ENCODE results near the gene MED13L.

Gene MED13L

DNA sequence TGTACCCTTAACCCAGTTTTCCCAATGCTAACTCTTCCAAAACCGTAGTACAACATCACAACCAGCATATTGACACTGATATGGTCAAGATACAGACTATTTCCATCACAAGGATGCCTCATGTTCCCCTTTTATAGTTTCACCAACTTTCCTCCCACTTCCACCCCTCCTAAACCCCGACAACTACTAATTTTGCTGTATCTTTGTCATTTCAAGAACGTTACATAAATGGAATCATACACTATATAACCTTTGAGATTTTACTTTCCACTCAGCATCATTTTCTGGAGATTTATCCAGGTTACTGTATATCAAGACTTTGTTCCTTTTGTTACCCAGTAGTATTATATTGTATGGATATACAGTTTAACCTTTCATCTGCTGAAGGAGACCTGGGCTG is 88.9 kb downstream of the MED13L start:
- no peak for FAIRE-seq
- DNase-seq (ENCODE audit: insufficient read length, low spot score) = no peak

DNA sequence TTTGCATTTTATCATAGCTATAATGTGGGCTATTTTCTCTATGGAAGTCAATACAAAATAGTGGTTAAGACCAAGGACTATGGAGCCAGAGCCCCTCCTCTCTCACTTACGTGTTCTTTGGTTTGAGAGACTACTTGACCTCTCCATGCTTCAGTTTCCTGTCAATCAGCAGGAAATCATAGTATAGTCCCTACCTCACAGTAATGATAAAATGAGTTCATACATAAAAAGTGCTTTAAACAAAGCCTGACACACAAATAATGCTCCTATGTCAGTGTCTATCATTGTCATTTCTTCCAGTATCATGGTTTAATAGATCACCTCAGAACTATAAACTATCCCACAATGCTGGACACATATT is 90.4 kb downstream of the MED13L start:
- DNase-seq (ENCODE audit: insufficient read length, low spot score) (no peak), FAIRE-seq (no peak)

DNA sequence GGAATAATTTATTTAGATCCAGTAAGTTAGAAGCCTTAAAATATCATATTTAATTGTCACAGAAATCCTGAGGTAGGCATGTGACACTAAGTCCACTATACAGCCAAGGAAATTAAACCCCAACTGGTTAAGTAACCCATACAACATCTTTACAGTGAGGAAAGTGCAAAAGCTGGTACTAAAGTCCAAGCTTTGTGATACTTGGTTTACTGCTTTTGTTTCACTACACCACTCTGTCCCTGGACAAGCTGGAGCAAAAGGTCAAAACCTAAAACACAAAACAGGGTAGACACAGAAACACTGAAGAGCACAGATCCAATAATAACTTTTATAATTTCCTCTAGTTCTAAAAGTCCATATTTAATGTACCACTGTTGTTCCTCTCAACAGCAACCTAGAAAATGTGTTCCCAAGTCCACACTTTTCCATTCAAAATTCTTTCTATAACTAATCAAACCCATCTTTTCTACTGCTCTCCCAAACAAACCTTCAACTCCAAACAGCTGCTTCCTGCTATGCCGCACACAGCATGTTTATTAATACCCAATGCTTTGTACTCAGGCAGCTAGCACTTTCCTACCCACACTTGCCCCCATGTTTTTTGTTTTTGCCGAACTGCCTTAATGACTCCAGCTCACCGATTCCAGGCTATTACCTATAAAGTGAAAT is 90.9 kb downstream of the MED13L start:
- FAIRE-seq (no peak), DNase-seq (ENCODE audit: insufficient read length, low spot score) (no peak)

DNA sequence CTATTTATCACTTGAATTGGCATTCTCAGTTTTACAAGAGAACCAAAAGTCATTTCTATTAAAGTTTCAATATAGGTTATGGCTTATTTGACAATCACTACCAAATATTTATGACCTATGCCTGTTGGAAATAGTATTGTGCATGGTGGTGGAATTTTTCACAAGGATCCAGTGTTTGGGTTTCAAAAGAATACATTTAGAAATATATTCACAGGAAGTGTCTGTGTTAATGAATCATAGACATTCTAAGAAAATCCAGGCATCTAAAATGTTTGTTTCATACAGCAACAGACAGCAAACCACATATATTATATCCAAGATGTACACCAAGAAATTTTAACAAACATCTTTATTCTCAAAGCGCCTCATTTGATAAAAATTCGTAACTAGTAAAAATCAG is 92.7 kb downstream of the MED13L start:
- FAIRE-seq (no peak), DNase-seq (ENCODE audit: insufficient read length, low spot score) (no peak)

DNA sequence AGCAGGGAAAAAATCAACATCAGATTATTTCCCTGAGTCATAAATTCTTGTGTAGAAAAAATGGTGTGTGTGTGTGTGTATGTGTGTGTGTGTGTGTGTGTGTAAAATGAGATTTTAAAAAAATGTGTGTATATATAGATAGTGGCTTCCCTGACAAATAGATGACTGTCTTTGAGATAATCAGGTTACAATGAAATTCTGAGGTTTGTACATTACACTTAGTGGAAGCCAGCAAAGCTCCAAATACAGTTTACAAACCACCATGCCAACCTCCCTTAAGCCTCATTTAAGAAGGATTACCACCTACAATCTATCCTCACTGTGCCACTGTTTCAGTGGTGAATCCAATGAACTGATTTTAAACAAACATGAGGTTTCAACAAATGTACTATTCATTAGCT is 93.8 kb downstream of the MED13L start:
- no peak for DNase-seq (ENCODE audit: insufficient read length, low spot score)
- FAIRE-seq = no peak

DNA sequence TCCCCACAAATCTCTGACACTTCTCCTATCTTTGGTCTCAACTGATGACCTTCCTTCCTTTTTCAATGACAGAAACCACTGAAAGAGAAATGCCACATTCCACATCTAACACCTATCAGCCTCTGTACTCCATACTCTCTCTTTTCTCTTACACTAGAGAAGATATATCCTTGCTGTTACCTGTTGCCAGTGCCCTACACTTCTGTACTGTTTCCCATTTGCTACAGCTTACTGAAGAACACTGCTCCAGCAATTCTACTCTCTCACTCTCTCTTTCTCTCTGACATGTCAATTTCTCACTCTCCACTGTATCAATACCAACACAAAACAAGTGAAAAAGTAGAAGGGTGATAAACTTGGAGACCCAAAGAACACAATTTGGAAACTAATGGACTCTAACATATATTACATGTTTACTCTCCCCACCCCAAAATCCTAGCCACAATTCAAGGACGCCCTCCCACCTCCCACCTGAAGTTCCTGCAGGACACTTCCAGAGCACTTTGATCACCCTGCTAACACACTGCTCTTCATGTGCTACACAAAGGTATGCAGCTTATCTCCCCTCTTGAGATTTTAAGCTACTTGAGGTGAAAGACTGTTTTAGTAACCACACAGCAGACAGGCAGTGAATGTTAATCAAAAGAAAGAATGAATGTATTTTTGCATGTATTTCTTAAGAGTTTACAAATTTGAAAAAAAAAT is 95.0 kb downstream of the MED13L start:
- FAIRE-seq (no peak), DNase-seq (ENCODE audit: insufficient read length, low spot score) (no peak)

DNA sequence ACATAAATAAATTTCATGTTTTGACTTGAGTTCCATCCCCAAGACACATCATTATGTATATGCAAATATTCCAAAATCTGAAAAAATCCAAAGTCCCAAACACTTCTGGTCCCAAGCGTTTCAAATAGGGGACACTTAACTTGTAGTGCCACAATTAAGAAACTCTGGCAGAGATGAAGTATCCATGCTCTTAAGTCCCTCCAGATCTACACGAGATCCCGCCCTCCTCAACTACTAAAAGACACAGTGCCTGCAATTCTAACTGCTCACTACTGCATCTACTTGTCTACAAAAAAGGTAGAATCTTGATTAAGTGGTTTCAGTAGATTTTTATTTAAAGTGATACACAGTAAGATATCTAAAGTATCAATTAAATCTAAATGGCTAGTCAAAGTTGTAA is 97.0 kb downstream of the MED13L start:
- no peak for FAIRE-seq

DNA sequence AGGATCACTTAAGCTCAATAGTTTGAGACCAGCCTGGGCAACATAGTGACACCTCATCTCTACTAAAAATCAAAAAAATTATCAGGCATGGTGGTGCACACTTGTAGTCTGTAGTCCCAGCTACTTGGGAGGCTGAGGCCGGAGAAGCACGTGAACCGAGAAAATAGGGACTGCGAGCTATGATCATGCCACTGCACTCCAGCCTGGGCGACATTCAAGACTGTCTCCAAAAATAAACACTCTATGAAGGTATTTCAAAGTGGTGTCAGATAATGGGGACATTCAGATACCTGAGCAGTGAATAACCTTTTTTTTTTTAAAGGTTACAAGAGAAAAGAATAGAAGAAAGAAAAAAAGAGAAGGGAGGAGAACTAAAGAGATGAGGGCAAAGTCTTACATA is 98.1 kb downstream of the MED13L start:
- DNase-seq (ENCODE audit: insufficient read length, low spot score) (no peak), FAIRE-seq (no peak)

More for the DNA sequence above, 97.0 kb downstream of the MED13L start:
- DNase-seq (ENCODE audit: insufficient read length, low spot score) = no peak

DNA sequence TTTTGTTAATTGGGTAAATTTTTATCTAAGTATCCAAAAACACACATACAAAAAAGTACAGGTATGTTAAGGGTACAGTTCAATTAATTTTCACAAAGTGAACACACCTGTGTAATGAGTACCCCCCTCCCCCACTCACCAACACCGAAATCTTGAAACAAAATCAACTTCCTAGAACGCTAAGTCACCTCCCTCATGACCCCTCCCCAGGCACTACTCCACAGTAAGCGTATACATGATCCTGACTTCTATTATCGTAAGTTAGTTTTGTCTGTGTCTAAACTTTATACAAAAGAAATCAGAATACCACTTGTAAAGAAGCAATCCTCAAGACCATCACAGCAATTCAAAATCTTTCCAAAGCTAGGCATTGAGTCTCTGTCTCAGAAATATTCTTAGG is 100.5 kb downstream of the MED13L start:
- FAIRE-seq (no peak), DNase-seq (ENCODE audit: insufficient read length, low spot score) (no peak)

DNA sequence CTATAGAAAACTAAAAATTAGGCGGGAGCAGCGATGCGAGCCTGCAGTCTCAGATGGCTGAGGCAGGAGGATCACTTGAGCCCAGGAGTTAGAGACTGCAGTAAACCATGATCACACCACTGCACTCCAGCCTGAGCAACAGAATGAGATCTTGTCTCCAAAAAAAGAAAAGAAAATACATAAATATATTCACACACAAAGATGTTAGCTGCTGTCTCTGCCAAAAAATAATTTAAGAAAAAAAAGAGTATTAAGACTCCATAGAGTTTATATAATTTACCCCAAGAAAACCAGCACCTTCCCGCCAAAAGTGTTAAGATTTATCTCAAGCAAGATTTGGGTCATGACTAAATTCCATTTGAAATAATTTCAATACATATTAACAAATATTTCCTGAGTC is 102.6 kb downstream of the MED13L start:
- no peak for DNase-seq (ENCODE audit: insufficient read length, low spot score)
- FAIRE-seq = no peak

DNA sequence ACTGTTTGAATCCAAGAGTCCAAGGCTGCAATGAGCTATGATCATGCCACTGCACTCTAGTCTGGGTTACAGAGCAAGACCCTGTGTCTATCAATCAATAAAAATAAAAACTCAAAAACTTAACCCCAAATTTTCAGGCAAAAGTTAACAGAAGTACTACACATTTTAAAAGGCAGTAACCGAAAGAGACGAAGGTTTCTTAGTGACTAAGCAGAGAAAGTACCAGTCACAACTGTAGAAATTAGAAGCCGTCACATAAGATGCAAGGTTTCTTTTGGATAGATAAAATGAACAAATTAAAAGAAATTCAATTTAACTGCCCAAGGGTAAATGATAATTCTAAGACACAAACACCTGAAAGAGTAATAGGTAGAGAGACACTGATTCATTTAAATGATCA is 103.5 kb downstream of the MED13L start:
- DNase-seq (ENCODE audit: insufficient read length, low spot score) (no peak), FAIRE-seq (no peak)

DNA sequence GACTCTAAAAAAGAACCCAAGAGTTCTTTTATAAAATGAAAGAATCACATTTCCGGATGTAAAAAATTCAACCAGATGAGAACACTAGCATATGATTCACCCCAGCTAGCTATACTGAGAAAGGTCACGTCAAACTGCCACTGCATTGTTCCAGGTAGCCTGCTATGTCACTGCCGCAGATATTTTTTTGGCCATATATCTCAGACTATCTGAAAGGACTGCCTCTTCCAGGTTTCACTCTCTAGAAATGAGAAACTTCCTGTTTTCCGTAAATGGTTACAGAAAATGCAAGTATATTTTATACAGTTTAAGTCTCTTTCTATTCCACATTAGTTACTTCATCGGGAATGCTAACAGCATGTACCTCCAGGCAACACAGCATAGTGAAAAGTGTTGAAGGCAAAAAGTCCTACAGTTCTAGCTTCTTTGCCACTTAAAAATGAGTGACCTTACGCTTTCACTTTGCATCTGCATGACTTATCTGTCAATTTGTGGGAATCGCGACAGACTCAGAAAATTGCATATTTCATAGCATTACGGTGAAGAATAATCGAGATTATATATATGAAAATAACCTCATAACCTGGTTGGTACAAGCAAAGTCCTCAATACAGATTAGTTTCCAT is 105.2 kb downstream of the MED13L start:
- no peak for DNase-seq (ENCODE audit: insufficient read length, low spot score)
- peak; percentile 62 for FAIRE-seq

DNA sequence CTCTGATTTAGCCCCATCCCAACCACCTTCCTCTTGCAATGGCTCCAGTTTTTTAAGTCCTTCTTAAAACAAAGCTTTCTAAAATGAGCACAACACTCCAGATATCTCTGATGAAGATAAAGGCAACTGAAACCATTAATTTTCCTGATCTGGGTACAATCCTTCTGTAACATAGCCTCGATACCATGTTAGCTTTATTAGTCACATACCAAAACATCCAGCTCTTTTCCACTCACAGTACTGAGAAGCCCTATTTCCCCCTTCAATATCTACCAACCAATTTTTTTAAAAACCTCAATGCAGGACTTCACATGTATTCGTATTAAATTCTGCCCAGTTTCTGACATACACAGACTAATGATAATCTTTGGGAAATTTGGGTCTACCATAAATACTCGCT is 105.9 kb downstream of the MED13L start:
- DNase-seq (ENCODE audit: insufficient read length, low spot score) = no peak
- FAIRE-seq = no peak

DNA sequence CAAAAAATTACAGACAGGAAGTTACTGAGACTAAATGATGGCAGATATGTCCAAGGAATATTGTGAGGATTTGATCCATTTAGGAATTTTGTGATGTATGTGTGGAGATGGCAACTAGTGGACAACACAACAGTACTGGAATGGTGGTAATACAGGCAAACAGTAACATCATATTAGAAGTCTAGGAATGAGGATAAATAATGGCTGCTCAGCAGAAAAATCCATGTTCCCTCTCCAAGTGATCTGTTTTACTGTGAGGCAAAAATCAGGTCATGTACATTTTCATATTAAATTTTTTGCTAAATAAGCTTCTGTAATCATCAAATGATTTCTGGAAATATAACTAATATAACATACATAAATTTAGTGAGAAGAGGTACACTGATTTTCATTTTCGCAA is 108.4 kb downstream of the MED13L start:
- FAIRE-seq (no peak), DNase-seq (ENCODE audit: insufficient read length, low spot score) (no peak)

DNA sequence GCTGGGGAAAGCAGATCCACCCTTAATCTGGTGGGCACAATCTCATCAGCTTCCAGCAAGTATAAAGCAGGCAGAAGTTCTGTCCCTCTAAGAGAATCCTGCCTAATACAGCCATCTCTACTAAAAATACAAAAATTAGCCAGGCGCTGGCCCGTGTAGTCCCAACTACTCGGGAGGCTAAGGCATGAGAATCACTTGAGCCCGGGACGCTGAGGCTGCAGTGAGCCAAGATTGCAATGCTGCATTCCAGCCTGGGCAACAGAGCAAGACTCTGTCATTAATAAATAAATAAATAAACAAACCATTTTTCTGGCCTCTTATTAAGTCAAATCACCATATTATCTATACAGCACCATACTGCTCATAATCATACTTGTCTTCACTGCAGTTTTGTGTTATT is 111.2 kb downstream of the MED13L start:
- FAIRE-seq (no peak), DNase-seq (ENCODE audit: insufficient read length, low spot score) (no peak)

DNA sequence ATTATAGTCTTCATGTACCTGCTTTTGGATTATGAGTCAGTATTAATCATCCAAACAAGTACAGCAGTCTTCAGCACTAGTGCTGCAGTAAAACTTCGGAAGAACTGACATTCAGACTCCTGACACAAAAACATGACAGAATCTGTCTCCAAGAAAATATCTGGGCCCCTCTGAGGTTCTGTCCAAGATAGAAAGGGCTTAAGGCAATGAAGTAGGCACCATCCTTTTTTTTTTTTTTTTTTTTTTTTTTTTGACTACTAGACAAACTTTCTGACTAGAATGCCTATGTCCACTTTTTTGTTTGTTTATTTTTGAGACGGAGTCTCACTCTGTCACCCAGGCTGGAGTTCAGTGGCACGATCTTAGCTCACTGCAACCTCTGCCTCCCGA is 112.5 kb downstream of the MED13L start:
- FAIRE-seq (no peak), DNase-seq (ENCODE audit: insufficient read length, low spot score) (no peak)

DNA sequence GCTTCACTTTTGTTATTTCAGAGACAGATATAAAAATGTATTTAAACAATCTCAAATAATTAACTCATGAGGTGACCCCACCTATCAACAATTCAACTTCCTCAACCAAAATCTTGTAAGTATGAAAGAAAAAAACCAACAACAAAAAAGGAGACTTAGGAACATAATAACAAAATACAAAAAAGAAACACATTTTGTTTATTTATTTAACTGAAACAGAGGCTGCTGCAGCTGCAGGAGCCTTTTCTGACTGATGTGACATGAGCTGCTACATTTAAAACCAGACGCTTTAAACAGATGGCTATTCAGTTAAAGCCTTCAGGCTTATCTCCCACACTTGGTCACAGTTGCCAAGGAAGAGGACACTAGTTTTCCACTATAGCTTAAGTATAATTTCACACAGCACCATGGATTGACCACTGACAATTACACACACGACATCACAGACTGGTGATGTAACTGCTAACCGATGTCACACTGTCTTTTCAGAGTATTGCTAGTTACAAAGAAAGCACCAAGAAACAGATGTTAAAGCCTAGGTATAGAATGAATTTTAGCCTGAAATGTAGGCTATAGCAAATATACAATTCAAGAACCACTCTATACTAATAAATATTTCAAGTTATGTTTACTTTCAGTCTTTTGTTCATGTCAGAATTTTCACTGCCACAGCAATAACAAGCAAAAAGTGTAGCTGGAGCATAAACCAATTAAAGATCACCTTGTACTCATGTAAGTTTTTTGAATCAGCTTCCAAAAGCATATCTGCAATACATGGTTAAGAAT is 113.0 kb downstream of the MED13L start:
- no peak for FAIRE-seq
- DNase-seq (ENCODE audit: insufficient read length, low spot score) = no peak

DNA sequence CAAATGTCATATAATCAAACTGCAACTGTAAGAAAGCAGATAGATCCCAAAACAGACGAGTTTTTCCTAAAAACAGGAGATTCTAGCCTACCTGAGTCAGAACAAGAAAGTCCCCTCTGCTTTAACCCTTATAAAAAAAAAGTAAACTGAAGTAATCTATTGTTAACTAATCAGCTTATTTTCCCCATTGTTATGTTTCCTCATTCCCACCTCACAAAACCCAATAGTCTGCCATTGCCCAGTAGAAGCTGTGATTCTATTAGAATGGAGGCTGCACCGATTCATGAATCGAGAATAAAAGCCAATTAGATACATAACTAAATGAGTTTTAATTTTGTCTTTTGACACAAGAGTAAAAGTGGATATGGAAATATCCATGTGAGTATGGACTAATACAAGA is 115.4 kb downstream of the MED13L start:
- DNase-seq (ENCODE audit: insufficient read length, low spot score) (no peak), FAIRE-seq (no peak)

DNA sequence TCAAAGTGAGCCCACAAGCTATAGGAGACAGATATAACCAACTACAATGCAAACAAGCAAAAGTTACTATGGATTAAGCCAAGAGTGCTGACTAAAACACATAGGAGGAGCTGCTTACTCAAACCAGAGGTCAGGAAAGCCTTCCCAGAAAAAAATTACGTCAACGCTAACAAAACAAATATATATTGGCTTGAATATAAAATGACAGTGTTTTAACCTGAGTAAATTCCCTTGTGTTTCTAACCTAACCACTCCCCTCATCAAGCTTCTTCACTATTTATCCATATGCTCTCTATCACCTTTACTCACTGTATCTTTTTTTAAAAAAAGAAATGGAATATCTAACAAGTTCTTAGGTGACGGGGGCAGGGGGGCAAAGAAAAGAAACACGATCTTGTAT is 115.9 kb downstream of the MED13L start:
- FAIRE-seq (no peak), DNase-seq (ENCODE audit: insufficient read length, low spot score) (no peak)

DNA sequence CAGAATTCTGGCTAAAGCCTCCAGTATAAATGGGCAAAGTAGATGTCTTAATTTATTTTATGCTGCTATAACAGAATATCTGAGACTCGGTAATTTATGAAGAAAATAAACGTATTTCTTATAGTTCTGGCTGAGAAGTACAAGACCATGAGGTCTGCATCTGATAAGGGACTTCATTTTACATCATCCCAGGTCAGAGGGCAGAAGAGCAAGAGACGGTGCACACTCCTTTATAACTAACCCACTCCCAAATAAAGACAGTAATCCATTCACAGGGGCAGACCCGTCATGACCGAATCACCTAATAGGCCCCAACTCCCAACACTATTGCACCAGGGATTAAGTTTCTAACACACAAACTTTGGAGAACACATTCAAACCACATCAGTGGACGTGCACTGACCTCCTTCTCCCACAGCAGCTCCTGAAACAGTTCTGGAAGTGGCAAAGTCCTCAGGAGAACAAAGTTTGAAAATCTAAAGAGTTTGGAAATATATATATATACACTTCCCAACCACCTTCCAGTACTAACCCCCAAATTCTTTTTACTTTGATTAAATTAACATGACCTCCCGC is 116.5 kb downstream of the MED13L start:
- FAIRE-seq = no peak
- DNase-seq (ENCODE audit: insufficient read length, low spot score) = no peak

DNA sequence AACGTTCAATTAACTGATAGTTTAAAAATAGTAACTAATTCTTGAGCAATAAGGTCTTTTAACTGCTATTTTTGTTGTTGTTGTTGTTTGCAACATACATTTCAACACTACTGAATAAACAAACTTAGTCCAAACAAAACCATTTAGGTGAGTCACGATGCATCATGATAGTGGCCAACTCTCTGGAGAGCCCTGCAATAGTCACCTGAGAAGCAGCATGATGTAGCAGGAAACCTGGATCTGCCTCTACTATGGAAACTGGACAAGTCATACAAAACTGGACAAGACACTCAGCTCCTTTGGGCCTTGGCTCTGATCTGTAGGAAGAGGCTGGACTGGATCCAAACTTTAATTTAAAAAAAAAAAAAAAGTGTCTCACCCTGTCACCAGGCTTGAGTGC is 117.3 kb downstream of the MED13L start:
- DNase-seq (ENCODE audit: insufficient read length, low spot score) (no peak), FAIRE-seq (no peak)

Measured in GM19239 (cell line).